Measurements from ENCODE around the gene KLHDC4.

Gene KLHDC4

DNA sequence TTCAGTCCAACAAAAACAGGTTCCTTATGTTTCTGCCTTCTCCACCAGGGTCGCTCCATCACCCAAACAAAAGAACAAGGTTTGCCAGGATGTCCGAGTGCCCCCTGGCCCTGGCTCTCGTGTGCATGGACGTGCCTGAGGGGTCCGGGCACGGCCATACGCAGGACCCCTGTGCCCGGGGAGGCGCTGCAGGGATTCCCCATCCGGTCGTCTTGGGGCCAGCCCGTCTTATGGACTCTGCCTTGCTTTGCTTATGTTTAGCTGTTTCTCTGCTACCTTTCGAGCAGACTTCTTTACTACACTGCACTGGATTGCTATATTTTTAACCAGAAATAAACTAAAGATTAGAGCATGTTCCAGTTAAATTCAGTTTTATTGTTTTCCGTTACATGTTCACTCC lies 68.0 kb downstream of the KLHDC4 start:
- no peak for DNase-seq

DNA sequence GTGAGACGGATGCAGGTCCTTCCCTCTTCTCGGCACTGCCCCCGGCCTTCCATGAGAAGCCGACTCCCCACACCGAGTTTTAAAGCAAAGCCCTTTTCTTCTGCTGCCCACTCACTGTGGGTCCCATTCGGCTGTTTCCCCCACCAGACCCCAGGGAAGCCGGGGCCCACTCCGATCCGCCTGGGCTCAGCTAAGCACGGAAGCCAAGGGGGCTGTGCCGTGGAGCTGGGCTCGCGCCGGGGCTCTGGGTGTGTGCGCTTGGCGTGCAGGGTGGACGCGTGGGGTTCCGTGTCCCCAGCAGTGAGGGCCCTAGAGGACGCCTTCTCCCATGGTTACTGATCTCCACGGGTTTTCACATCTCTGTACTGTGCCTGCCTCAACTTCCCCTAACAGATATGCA lies 68.5 kb downstream of the KLHDC4 start:
- no peak for DNase-seq

DNA sequence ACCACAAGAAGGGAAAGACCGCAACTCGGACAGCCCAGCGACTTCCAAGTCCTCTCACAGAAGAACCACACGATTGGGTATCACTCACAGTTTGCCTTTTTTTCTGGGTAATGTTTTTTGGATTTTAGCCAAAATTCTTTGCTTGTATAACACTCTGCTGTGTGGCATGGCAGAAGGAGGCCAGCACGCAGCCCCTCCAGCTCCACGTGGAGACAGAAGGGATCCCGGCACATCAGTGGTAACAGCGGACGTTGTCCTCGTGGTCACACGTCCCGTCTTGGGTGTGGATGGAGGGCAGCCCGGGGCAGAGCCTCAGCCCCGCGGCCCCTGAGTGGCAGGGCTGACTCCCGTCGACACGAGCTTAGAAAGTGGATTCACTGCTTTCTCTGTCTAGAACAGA lies 69.1 kb downstream of the KLHDC4 start:
- DNase-seq = no peak

DNA sequence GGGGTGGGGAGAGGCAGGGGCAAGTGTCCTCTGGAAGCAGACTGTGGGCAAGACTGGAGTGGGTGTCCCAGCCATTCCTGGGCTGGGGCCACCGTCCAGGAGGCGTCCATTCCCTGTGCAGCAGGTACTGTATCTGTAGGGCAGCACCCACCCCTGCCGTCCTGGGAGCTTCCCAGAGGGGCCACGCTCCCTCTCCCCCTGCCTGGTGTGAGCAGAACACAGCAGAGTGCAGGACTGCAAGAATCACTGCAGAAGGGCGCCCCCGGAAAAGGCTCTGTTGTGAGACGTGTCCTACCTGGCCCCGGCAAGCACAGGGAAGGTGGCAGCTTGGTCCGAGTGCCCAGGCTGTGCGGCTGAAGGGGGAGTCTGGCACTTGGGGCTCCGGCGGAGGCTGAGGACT lies 70.3 kb downstream of the KLHDC4 start:
- DNase-seq = no peak

GRCh38 chr16:87694441-87695125 lies 71.2 kb downstream of the KLHDC4 start:
- DNase-seq = no peak

DNA sequence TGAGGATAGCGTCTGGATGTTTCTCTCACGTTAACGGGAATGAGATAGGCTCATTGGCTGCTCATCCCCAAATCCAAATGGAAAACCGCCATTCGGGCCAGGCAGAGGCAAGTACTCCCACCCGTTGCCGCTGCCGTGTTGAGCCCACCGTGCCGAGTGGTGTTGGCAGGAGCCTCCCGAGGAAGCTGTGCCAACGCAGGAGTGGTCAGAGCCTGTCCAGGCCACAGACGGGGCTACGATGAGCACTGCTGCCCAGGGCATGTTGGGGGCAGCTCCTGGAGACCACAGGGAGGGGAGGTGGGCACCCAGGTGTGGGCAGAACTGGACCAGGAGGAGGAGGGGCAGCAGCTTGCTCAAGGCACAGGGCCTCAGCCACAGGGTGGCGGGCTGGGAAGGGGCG lies 72.0 kb downstream of the KLHDC4 start:
- no peak for DNase-seq

DNA sequence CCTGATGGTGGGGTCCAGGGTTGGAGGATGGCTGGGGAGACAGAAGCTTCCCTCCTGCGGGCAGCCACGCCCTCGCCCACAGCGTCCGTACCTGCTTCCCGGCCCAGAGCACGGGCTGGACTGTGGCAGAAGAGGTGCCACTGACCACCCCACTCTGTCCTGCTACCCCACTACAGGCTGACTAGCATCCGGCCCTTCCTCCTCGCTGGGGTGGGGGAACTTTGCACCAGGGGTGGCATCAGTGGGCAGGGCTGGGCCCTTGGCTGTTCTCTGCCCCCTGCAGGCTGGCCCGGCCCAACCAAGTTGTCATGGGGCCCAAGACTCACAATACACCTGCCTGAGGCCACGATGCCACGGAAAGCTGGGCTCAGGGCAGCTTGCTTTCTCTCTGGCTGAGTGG lies 73.0 kb downstream of the KLHDC4 start:
- no peak for DNase-seq

DNA sequence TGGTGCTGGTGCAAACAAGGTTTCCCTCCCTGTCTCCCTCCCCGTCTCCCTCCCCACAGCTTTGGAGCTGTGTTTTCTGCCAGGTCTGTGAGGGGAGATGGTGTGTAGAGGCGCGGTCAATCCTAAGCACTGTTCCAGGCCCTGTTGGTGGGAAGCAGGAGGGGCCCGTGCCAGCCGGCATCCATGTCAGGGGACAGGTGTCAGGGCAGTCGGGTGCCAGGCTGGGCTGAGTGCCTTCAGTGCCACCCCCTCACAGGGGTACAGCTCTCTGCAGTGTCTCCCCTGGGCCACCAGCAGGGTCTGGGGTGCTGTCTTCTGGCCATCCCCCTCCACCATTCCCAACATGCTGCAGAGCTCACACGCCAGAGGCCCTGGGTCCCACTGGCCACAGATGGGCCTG lies 73.6 kb downstream of the KLHDC4 start:
- no peak for DNase-seq

DNA sequence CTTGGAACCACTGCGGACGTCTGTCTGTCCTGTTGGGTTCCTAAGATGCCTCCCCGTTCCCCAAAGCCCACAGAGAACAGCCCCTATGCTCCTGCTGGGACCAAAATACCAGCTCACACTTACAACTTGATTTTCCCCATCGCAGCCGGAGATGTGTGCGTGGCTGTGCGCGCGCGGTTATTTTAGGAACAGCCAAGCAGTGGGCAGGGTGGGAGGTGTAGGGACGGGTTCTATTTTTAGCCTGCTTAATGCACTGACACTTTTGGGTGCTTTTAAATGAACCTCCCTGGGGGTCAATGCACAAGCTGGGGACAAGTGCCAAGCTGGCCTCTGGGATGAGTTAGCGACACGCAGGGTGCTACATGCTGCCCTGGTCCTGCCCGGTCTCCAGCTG lies 74.1 kb downstream of the KLHDC4 start:
- no peak for DNase-seq

GRCh38 chr16:87690911-87691685 lies 74.7 kb downstream of the KLHDC4 start:
- DNase-seq = no peak

- no peak for DNase-seq
These were observed 75.8 kb downstream of the KLHDC4 start for GRCh38 chr16:87689956-87690465.

GRCh38 chr16:87688876-87689815 lies 76.6 kb downstream of the KLHDC4 start:
- no peak for DNase-seq

- no peak for DNase-seq
These were observed 77.7 kb downstream of the KLHDC4 start for GRCh38 chr16:87687998-87688529.

- DNase-seq = no peak
These were observed 78.5 kb downstream of the KLHDC4 start for GRCh38 chr16:87687126-87687910.

GRCh38 chr16:87686697-87687096 lies 79.1 kb downstream of the KLHDC4 start:
- no peak for DNase-seq

- no peak for DNase-seq
These were observed 80.0 kb downstream of the KLHDC4 start for GRCh38 chr16:87685766-87686165.

DNA sequence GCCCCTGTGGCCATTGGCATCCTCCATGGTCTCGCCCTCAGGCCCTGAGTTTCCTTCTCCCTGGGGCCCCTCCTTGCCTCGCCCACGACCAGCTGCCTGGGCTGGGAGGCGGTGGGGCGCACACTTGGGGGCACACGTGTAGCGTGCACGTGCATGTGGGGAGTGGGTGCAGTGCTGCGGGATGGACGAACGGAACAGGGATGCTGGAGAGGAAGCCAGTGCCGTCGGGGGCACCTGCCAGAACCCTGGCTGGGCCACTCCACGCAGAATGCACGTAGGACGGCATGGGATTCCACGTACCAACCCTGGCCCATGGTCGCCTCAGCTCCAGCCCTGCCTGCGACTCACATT lies 80.4 kb downstream of the KLHDC4 start:
- DNase-seq = no peak

- no peak for DNase-seq
These were observed 80.9 kb downstream of the KLHDC4 start for GRCh38 chr16:87684711-87685404.

DNA sequence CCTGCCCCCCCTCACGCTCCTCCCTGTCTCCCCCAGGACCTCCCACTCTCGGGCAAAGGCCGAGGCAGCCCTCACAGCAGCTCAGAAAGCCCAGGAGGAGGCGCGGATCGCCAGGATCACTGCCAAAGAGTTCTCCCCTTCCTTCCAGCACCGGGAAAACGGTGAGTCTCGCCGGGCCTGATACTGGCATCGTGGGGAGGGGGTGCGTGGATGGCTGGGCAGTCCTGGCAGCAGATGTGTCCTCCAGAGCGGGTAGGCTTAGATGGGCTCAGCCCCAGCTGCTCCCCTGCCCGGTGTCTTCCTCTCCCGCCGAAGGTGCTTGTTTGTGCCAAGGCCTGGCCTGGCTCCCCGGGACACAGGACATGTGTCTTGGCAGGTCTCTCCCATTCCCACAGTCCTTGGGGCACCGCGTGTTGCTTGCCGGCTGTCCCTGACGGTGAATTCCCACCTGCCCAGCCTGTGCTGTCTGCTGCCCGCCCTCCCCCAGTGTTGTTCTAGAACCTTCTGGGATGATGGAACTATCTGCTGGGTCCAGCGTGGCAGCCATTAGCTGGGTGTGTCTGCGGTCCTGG lies 81.6 kb downstream of the KLHDC4 start:
- DNase-seq = no peak

GRCh38 chr16:87682852-87683399 lies 82.9 kb downstream of the KLHDC4 start:
- DNase-seq = no peak

GRCh38 chr16:87681981-87682570 lies 83.7 kb downstream of the KLHDC4 start:
- DNase-seq = no peak
